Stimulated activated naive CD8-positive, alpha-beta T cell treated with anti-CD3 and anti-CD28 coated beads, Interleukin-15, Interleukin-2, amounts not matched to agents 100 ng/mL and 50 ng/mL, for 24 hours (primary cell): ENCODE measurements around the gene CFC1.
"Not testable (repeated sequence)": the region's sequence is repeated elsewhere in the genome, so short reads cannot be mapped to it uniquely, and the experiment has no call there.

Experiments
- H3K27ac Mint-ChIP-seq: one replicate; pipeline ENCODE4 v1.8.0; 2021; ENCODE audit warnings: mild to moderate bottlenecking, mixed read lengths
- H3K27me3 Mint-ChIP-seq: one replicate; pipeline ENCODE4 v1.8.0; 2021; ENCODE audit warnings: mixed read lengths
- H3K36me3 Mint-ChIP-seq: one replicate; pipeline ENCODE4 v1.8.0; 2021; ENCODE audit warnings: low read depth, mixed read lengths
- H3K4me1 Mint-ChIP-seq: one replicate; pipeline ENCODE4 v1.8.0; 2021; ENCODE audit warnings: low read depth, mixed read lengths
- H3K4me3 Mint-ChIP-seq: one replicate; pipeline ENCODE4 v1.8.0; 2021; ENCODE audit warnings: mild to moderate bottlenecking, mixed read lengths
- H3K9me3 Mint-ChIP-seq: one replicate; pipeline ENCODE4 v1.8.0; 2021; ENCODE audit warnings: mixed read lengths

CFC1 gene

GRCh38 chr2:130599393-130599792 lies at the start of gene CFC1:
Gene CFC1, minus strand, starts transcription at chr2:130599575. Its CDS starts 288 bp downstream, at chr2:130599287.
- not testable (repeated sequence) for H3K27me3 Mint-ChIP-seq, H3K27ac Mint-ChIP-seq, H3K4me3 Mint-ChIP-seq, H3K36me3 Mint-ChIP-seq, H3K9me3 Mint-ChIP-seq, H3K4me1 Mint-ChIP-seq

GRCh38 chr2:130641688-130642087 lies 42.3 kb upstream of the CFC1 start:
- not testable (repeated sequence) for H3K4me3 Mint-ChIP-seq

GRCh38 chr2:130638973-130639372 lies 39.6 kb upstream of the CFC1 start:
- H3K36me3 Mint-ChIP-seq, H3K27ac Mint-ChIP-seq, H3K27me3 Mint-ChIP-seq, H3K4me3 Mint-ChIP-seq, H3K9me3 Mint-ChIP-seq, H3K4me1 Mint-ChIP-seq: not testable (repeated sequence)

More at GRCh38 chr2:130641688-130642087, 42.3 kb upstream of the CFC1 start:
- H3K36me3 Mint-ChIP-seq, H3K9me3 Mint-ChIP-seq, H3K4me1 Mint-ChIP-seq, H3K27ac Mint-ChIP-seq, H3K27me3 Mint-ChIP-seq: not testable (repeated sequence)

GRCh38 chr2:130628784-130629475 lies 29.6 kb upstream of the CFC1 start:
- not testable (repeated sequence) for H3K36me3 Mint-ChIP-seq, H3K4me1 Mint-ChIP-seq, H3K27ac Mint-ChIP-seq, H3K4me3 Mint-ChIP-seq, H3K27me3 Mint-ChIP-seq, H3K9me3 Mint-ChIP-seq

GRCh38 chr2:130611140-130611539 lies 11.8 kb upstream of the CFC1 start, which contains the start of gene POTEJ:
Gene POTEJ, plus strand, starts transcription at chr2:130611440. Its CDS starts 93 bp downstream, at chr2:130611533.
- H3K9me3 Mint-ChIP-seq, H3K27ac Mint-ChIP-seq, H3K4me1 Mint-ChIP-seq: not testable (repeated sequence)

GRCh38 chr2:130610486-130610885 lies 11.1 kb upstream of the CFC1 start:
- not testable (repeated sequence) for H3K27ac Mint-ChIP-seq, H3K4me1 Mint-ChIP-seq, H3K9me3 Mint-ChIP-seq, H3K36me3 Mint-ChIP-seq, H3K27me3 Mint-ChIP-seq, H3K4me3 Mint-ChIP-seq

More at GRCh38 chr2:130611140-130611539, 11.8 kb upstream of the CFC1 start, which contains the start of gene POTEJ:
- not testable (repeated sequence) for H3K27me3 Mint-ChIP-seq, H3K36me3 Mint-ChIP-seq, H3K4me3 Mint-ChIP-seq

- not testable (repeated sequence) for H3K27ac Mint-ChIP-seq, H3K36me3 Mint-ChIP-seq, H3K9me3 Mint-ChIP-seq, H3K4me3 Mint-ChIP-seq, H3K27me3 Mint-ChIP-seq, H3K4me1 Mint-ChIP-seq
Measured at GRCh38 chr2:130609002-130609920, 9.9 kb upstream of the CFC1 start.

GRCh38 chr2:130608276-130609001 lies 9.1 kb upstream of the CFC1 start:
- H3K27ac Mint-ChIP-seq, H3K4me3 Mint-ChIP-seq, H3K4me1 Mint-ChIP-seq, H3K9me3 Mint-ChIP-seq, H3K36me3 Mint-ChIP-seq, H3K27me3 Mint-ChIP-seq: not testable (repeated sequence)

- H3K36me3 Mint-ChIP-seq, H3K27me3 Mint-ChIP-seq, H3K27ac Mint-ChIP-seq, H3K4me3 Mint-ChIP-seq, H3K9me3 Mint-ChIP-seq, H3K4me1 Mint-ChIP-seq: not testable (repeated sequence)
Measured at GRCh38 chr2:130601648-130602302, 2.4 kb upstream of the CFC1 start.

- H3K27me3 Mint-ChIP-seq, H3K4me1 Mint-ChIP-seq, H3K4me3 Mint-ChIP-seq, H3K9me3 Mint-ChIP-seq, H3K27ac Mint-ChIP-seq, H3K36me3 Mint-ChIP-seq: not testable (repeated sequence)
Measured at GRCh38 chr2:130599926-130600325, 551 bp upstream of the CFC1 start.

GRCh38 chr2:130598463-130598862 lies 912 bp downstream of the CFC1 start:
- H3K36me3 Mint-ChIP-seq, H3K27me3 Mint-ChIP-seq, H3K4me1 Mint-ChIP-seq, H3K27ac Mint-ChIP-seq, H3K9me3 Mint-ChIP-seq, H3K4me3 Mint-ChIP-seq: not testable (repeated sequence)

GRCh38 chr2:130597994-130598393 lies 1.4 kb downstream of the CFC1 start:
- H3K4me1 Mint-ChIP-seq, H3K27me3 Mint-ChIP-seq, H3K36me3 Mint-ChIP-seq, H3K4me3 Mint-ChIP-seq, H3K9me3 Mint-ChIP-seq, H3K27ac Mint-ChIP-seq: not testable (repeated sequence)

- H3K36me3 Mint-ChIP-seq, H3K4me3 Mint-ChIP-seq, H3K27ac Mint-ChIP-seq, H3K27me3 Mint-ChIP-seq, H3K9me3 Mint-ChIP-seq, H3K4me1 Mint-ChIP-seq: not testable (repeated sequence)
Measured at GRCh38 chr2:130596757-130597156, 2.6 kb downstream of the CFC1 start.

GRCh38 chr2:130594011-130594410 lies 5.4 kb downstream of the CFC1 start:
- H3K9me3 Mint-ChIP-seq, H3K4me1 Mint-ChIP-seq, H3K4me3 Mint-ChIP-seq, H3K27ac Mint-ChIP-seq, H3K27me3 Mint-ChIP-seq, H3K36me3 Mint-ChIP-seq: not testable (repeated sequence)
